K562 (cell line): ENCODE measurements around the gene MT4. TPM values are rescaled to one million over a fixed set of nuclear protein-coding genes. Genes with fewer than 3 reads are reported as not detected.

Experiments
- DNMT1 ChIP-seq: fragments of 450-650 bp; IDR thresholded peaks from 2 replicates; pipeline ENCODE4 v1.6.1; 2016; ENCODE audit warnings: antibody characterized with exemption, mild to moderate bottlenecking
- HDAC1 ChIP-seq, 2 experiments: fragments of 450-650 bp; IDR thresholded peaks; 2 replicates each; pipeline ENCODE4 v1.6.1; 2016 to 2017; ENCODE audit warnings: inconsistent platforms in 1 of 2, mild to moderate bottlenecking in 1 of 2, moderate library complexity in 1 of 2
- HDAC8 ChIP-seq: fragments of 450-650 bp; IDR thresholded peaks from 2 replicates; pipeline ENCODE4 v1.6.1; 2016; ENCODE audit warnings: mild to moderate bottlenecking, missing genetic modification characterization, moderate library complexity, missing compliant biosample characterization
- HOXB6 ChIP-seq: fragments of 250-450 bp; sonication (Bioruptor Pico); IDR thresholded peaks from 2 replicates; pipeline ENCODE4 v1.5.1; 2022; ENCODE audit warnings: mild to moderate bottlenecking, borderline replicate concordance
- MAZ ChIP-seq, 2 experiments: fragments of 450-650 bp in 1 of 2; sonication (generic) in 1 of 2; formaldehyde crosslinking; IDR thresholded peaks in 1 of 2; conservative IDR thresholded peaks in 1 of 2; 2 replicates each; pipeline versions ENCODE4 v1.4.0 to v1.5.0; 2020; ENCODE audit warnings: mild to moderate bottlenecking in 1 of 2, missing genetic modification reagents in 1 of 2
- MTA1 ChIP-seq: fragments of 450-650 bp; IDR thresholded peaks from 2 replicates; pipeline ENCODE4 v1.6.1; 2017; ENCODE audit warnings: borderline replicate concordance
- POLR2A ChIP-seq: fragments of 450-650 bp; conservative IDR thresholded peaks from 2 replicates; pipeline ENCODE4 v1.6.1; 2016
- RAD21 ChIP-seq, 2 experiments: fragments of 250-450 bp in 1 of 2; fragments of 450-650 bp in 1 of 2; sonication (Bioruptor Pico) in 1 of 2; formaldehyde crosslinking in 1 of 2; IDR thresholded peaks in 1 of 2; conservative IDR thresholded peaks in 1 of 2; 2 replicates each; pipeline versions ENCODE4 v1.4.0 to v1.8.0; 2020 to 2022; ENCODE audit warnings: mild to moderate bottlenecking in 2 of 2, moderate library complexity in 1 of 2
- RBM15 ChIP-seq: fragments of 200-400 bp; formaldehyde crosslinking; IDR thresholded peaks from 2 replicates; pipeline ENCODE4 v1.6.1; 2018; ENCODE audit warnings: mild to moderate bottlenecking, low read length, moderate library complexity; ENCODE audit not compliant: insufficient read depth
- RCOR1 ChIP-seq, 2 experiments: IDR thresholded peaks; 2 replicates each; pipeline ENCODE4 v1.6.1; 2012; ENCODE audit warnings: low read depth in 2 of 2, low read length in 2 of 2, borderline replicate concordance in 1 of 2, improper control_type of control experiment in 1 of 2
- REST ChIP-seq, 2 experiments: fragments of 450-650 bp; formaldehyde crosslinking in 1 of 2; IDR thresholded peaks; 2 replicates each; pipeline versions ENCODE4 v1.4.0 to v1.6.1; 2014 to 2020; ENCODE audit warnings: mild to moderate bottlenecking in 2 of 2, borderline replicate concordance in 1 of 2, low read depth in 1 of 2
- ZNF174 ChIP-seq: fragments of 250-450 bp; sonication (Bioruptor Pico); IDR thresholded peaks from 2 replicates; pipeline ENCODE4 v1.4.0; 2020; ENCODE audit warnings: mild to moderate bottlenecking
- ZNF512 ChIP-seq: IDR thresholded peaks from 2 replicates; pipeline ENCODE4 v1.6.1; 2016; ENCODE audit warnings: missing genetic modification characterization, missing compliant biosample characterization
- ZNF583 ChIP-seq: fragments of 250-450 bp; sonication (Bioruptor Pico); IDR thresholded peaks from 2 replicates; pipeline ENCODE4 v1.4.0; 2020
- polyA plus RNA-seq, 8 experiments: library from polyadenylated mRNA; depleted of rRNA in 4 of 8; stranded (reverse) in 5 of 8; unstranded in 3 of 8; fragments of >200 nt; fragmentation: Nextera tagmentation in 2 of 8; fragmentation: Illumina TruSeq in 1 of 8; extraction: Ambion mirVana in 2 of 8; extraction: Trizol in 1 of 8; gene quantifications; 2 replicates each; pipeline versions ENCODE4 v1.2.1 to v1.2.3, GENCODE V29; 2011 to 2014; ENCODE audit warnings: inconsistent platforms in 1 of 8, missing spikeins in 1 of 8
- total RNA-seq, 7 experiments: library from RNA; depleted of rRNA in 6 of 7; stranded (reverse); fragments of >200 nt in 6 of 7; fragmentation: Illumina TruSeq in 2 of 7; extraction: Trizol in 2 of 7; gene quantifications; 2 replicates each; pipeline versions ENCODE4 v1.2.1 to v1.2.3, GENCODE V29; 2011 to 2021; ENCODE audit warnings: low replicate concordance in 1 of 7

MT4 gene
- total and polyA plus RNA-seq, 9 of the 15 experiments (the other 6 are each of a cell fraction or from before 2014, with no cell fraction given): not detected

- TF ChIP-seq REST (IDR thresholded peaks at IDR 0.05; ENCODE audit: borderline replicate concordance): peak; percentile 42; the same call in 1 of the 2 replicates
- TF ChIP-seq REST (CRISPR knock-in tag; IDR thresholded peaks at IDR 0.05; ENCODE audit: low read depth): no peak
- TF ChIP-seq MTA1: no peak
- TF ChIP-seq HOXB6 (CRISPR knock-in tag): no peak
- TF ChIP-seq ZNF583 (CRISPR knock-in tag): no peak
- TF ChIP-seq DNMT1: no peak
- no peak for TF ChIP-seq RBM15
- TF ChIP-seq MAZ (CRISPR knock-in tag; conservative IDR thresholded peaks at IDR 0.05 in 1 of 2, IDR thresholded peaks at IDR 0.05 in 1 of 2): no peak
- TF ChIP-seq HDAC8 (tag): no peak
- TF ChIP-seq ZNF174 (CRISPR knock-in tag): no peak
- peak in 1 of 2 experiments; percentile 16; a peak in 1 of 4 replicates for TF ChIP-seq RCOR1 (IDR thresholded peaks at IDR 0.05; ENCODE audit: borderline replicate concordance in 1 of 2, low read depth in 2 of 2, low read length in 2 of 2)
- no peak for TF ChIP-seq ZNF512 (tag)
- TF ChIP-seq POLR2A: no peak
- peak; percentile 25 to 61 for TF ChIP-seq RAD21 (CRISPR knock-in tag; conservative IDR thresholded peaks at IDR 0.05 in 1 of 2, IDR thresholded peaks at IDR 0.05 in 1 of 2)
- no peak for TF ChIP-seq HDAC1 (IDR thresholded peaks at IDR 0.05)
Observed at GRCh38 chr16:56600398-56600999, 35.6 kb downstream of the MT4 start (continued).
